ENCODE results near the gene ABCA1.
"Not testable (repeated sequence)": the region's sequence is repeated elsewhere in the genome, so short reads cannot be mapped to it uniquely, and the experiment has no call there.

The ABCA1 gene

DNA sequence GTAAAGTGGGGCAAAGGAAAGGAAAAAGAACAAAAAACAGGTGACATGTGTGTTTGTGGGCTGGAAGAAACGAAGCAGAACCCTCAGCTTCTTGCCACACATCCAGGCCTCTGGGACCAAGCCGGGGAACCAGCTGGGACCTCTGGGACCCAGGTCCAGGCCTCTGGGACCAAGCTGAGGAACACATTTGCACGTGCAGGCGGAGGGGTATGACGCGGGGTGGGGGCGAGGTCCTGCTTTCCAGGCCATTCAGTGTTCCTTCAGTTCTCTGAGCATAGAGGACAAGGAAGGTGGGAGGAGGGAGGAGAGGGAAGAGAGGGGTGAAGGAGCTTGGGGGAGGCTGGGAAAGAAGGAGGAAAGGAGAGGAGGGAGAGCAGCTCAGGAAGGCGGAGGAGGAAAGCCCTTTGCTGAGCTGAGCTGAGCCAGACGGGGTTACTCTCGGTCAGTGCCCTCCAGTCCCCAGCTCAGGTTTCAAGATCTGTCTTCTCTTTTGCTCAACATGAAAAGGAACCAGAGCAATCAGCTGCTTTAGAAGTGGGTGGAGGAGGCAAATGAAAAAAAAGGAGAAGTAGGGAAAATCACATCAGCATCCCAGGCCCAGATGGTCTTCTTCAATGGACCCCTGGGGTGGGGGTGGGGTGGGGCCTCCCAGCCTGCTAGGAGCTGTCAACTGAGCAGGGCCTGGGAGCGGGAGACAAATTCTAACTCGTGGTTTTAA, 59.1 kb downstream of the ABCA1 start:
- DNase-seq: no peak

DNA sequence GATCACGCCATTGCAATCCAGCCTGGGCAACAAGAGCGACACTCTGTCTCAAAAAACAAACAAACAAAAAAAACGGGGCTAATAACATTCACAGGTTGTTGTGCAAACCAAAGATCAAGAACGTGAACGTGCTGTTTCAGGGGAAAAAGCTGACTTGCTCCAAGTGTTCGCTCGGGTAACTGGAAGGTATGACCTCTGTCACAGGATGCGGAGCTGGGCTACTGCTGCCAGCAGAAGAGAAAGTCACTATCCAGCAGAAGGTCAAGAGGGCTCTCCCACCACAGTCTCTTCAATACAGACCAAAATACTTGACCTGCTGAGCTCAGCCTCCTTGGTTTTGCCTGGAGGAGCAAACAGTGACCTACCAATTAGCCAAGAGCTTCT, 59.7 kb downstream of the ABCA1 start:
- no peak for DNase-seq

DNA sequence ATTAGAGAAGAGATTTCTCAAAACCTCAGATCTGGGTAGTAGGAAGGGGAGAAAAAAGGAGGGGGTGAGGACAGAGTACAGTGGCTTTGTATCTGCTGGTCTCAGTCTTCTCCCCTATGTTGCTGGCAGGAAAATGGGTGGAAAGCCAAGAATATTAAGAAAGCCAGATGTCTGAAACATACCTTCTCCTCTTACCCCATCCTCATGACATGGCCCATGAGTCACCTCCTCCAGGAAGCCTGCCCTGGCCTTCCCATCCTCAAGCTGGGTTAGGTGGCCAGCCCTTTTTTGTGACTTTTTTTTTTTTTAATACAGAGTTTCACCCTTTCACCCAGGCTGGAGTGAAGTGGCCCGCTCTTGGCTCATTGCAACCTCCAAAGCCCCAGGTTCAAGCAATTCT, 61.8 kb downstream of the ABCA1 start:
- no peak for DNase-seq

DNA sequence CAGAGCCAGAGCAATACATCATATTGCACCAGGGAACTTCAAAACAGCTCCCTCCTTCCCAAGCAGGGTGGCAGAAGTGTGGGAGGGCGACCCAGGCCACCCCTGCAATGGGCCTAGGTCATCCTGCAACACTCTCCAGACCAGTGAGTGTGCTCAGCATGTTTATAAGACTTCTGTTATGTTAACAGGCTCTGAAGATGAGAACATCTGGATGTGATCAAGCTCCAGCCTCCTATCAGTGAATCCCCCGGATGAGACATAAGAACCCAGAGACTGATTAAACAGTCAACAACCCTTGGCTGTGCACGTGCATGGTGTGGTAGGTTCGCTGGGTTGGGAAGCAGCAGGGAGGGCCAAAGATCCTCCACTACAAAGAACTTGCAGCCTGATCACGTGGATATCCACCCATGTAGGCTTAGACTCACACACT, 63.3 kb downstream of the ABCA1 start:
- no peak for DNase-seq

DNA sequence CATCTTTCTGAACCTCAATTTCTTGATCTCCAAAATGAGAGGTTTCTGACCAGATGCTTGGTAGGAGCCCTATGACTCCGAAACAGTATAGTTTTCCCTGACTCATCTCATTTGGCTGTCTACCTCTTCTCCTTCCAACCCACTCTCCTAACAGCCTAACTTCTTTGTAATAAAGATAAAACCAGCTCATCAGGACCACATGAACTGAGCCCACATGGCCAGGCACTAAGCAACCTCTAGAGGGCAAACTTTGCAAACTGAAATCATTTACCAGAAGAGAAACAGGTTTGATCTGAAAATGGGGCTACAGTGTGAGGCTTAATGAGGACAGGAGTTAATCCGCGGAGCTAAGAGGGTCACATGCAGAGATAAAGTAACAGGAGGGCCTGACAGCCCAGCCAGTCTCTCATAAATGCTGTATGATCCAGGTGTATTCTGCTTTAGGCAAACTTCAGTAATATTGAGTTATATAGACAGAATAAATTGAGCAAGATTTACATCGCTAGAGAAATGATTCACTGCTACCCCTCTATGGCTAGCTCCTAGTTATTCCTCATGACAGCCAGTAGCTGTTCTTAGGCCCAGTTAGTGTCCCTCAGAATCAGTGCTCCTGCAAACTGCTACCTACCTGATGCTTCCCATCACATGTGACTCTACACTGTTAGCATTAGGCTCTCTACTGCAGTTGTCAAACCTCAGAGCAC, 64.6 kb downstream of the ABCA1 start:
- DNase-seq: peak; percentile 52

DNA sequence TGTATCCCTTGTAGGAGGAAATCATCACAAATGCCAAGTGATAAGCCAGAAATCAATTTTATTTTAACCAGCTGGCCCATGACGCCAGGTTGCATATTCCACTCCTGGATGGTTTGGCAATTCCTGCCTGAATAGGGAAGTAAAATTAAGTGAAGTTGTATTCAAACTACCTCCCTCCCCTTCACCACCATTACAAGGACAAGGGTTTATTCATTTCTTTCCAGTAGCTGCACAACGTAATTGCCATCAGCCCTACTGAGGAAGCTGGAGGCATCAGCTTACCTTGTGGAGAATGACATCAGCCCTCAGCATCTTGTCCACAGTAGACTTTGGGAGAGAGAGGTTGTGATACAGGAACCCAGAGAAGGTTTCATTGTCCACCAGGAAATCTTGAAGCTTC, 66.6 kb downstream of the ABCA1 start:
- DNase-seq: no peak

DNA sequence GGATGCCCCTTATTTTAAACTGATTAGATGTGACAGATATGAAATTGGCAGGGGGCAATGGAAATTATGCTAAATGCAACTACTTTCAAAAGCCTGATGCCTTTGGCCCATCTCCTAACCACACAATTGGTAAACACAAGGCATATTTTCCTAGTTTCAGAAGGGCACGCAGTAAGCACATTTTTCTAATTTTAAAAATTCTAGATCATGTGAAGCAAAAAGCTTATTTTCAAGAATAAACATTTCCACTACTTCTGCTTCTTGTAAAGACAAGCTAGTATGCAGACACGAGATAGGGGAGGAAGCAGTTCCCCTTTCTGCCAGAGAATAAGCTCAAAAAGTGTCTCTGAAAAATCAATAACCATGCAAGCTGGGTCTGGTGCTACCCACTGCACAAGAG, 67.7 kb downstream of the ABCA1 start:
- DNase-seq: no peak

DNA sequence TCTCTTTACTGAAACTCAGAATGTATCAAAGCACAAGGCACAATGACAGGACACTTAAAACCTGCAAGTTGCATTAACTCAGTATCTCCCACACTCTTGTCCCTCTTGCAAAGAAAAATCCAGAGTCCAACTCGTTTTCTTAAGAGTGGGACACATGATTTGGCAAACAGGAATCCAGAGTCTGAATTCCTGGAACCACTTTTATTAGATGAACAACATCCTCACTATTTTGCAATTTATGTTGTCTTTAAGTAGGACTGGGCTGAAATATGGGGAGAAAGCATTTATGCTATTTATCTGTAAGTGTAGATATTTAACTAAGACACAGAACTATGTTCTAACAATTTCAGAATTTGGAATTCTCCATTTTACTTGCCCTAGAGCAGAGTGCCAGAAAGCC, 69.1 kb downstream of the ABCA1 start:
- no peak for DNase-seq

DNA sequence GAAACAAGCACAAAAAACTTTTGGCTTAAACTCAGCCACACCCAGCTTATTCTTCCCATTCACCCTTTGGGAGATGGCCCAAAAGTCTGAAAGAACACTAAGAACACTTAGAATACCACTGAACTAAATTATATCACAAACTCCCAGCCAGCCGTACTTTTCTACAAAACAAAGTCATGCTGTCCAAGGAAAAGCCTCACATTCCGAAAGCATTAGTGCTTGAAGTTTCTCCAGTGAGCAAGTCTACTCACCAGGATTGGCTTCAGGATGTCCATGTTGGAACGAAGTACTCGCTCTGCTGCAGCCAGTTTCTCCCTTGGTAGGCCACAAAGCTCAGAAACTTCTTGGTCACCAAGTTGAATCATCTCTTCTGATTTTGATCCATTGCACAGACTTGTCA, 69.7 kb downstream of the ABCA1 start:
- no peak for DNase-seq

DNA sequence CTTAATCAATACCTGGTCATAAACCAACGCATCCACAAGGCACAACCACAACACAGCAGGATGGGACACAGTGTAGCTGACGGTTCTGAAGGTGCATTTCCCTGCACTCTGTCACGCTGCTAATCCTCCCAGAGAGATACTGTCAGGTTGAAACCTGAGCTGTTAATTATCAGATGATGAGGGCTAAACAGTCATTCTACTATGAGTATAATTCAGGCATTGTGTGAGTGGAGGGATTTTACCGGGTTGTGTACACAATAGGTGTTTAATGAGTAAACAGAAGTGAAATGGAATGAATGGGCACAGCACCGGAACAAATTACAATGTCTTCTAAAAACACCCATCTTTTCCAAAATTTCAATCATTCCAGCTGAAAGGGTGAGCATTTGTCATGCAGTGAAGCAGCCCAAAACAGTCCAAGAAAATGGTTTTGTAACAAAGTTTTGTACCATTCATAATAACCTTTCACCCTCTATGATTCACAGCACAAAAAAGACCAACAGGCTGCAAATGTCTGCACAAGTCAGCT, 71.5 kb downstream of the ABCA1 start:
- DNase-seq: no peak

DNA sequence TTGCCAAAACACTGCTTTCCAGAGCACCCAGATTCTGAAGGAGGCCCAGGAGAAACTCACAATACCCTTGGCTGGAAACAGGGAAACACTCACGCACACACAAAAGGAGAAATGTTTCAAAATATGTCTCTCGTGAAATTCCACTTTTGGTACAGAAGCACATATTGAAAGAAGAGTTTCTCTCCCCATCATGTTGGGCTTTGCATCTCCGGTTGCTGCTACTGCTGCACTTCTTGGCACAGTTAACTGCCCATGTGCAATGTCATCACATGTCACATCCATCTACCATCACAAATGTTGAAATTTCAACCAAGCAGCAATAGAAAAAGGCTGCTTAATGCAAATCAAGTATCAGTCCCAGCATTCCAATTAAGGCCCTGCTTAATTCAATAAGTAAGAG, 72.1 kb downstream of the ABCA1 start:
- DNase-seq: no peak

DNA sequence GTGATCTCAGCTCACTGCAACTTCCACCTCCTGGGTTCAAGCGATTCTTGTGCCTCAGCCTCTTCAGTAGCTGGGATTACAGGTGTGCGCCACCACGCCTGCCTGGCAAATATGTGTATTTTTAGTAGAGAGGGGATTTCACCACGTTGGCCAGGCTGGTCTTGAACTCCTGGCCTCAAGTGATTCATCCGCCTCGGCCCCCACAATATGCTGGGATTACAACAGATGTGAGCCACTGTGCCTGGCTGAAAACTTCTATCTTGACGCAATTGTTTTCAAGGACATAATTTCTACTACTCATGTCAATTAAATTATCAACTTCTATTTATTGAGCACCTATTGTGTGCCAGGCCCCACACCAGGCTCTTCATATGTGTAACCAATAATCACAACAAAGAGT, 72.7 kb downstream of the ABCA1 start:
- DNase-seq: not testable (repeated sequence)

DNA sequence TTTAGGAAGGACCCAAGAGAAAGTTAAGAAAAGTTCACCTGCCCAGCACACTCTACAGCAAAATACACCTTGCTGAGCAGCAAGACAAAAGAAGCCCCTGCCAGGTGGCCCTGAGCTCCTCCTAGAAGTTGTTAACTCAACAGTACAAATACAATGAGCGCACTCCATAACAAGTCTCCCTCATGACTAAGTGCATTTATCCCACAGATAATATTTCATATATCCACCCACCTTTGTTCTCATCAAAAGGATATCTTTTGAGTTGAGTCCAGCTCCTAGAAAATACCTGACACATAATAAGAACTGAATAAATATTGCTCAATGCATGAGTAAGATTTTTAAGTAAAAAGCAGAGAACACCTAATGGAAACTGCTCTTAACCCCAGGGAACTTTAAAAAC, 73.3 kb downstream of the ABCA1 start:
- DNase-seq: no peak

DNA sequence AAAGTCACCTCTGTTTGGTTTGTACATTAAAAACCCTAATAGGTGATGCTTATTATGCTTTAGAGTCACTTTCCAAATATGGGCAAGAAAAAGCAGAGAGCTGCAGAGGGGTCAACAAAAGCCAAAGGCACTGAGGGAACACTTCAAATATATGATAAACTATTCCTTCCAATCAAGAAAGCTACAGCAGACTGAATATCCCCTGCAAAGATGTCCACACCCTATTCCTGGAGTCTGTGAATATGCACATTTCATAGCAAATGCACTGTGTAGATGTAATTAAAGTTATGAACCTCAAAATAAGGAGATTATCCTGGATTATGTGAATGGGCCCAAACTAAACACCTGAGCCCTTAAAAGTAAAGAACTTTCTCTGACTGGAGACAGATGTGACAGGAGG, 74.3 kb downstream of the ABCA1 start:
- no peak for DNase-seq

DNA sequence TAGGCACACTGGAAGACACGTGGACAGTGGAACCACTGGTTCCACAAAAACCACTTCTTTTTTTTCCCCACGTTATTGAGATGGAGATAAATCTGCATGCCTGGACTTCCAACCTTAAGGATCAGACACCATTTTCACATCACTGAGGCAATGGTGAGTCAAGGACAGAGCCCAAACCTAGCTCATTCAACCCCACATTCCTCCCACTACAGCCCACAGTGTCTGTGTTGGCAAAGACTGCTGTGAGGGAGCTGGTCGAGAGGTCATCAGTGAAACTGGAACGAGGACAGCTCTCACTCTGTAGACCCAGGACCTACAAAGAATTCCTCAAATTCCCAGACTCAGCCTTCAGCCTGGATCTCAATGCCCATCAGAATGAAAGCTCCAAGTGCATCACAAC, 74.8 kb downstream of the ABCA1 start:
- no peak for DNase-seq

DNA sequence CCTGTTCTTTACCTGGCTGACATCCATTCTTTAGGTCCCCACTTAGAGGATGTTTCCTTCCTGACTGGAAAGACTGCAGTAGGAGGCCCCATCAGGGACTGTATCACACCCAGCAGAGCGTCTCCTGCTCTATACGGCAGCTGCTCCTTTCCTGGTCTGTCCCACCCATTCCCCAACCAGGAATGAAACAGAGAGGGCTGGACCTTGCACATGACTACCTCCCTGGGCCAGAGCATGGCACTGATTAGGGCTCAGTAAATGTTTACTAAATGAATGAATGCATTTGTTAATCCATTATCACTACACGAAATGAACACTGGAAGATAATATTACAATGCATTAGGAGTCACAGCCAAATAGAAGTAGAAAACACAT, 76.4 kb downstream of the ABCA1 start:
- DNase-seq: no peak

DNA sequence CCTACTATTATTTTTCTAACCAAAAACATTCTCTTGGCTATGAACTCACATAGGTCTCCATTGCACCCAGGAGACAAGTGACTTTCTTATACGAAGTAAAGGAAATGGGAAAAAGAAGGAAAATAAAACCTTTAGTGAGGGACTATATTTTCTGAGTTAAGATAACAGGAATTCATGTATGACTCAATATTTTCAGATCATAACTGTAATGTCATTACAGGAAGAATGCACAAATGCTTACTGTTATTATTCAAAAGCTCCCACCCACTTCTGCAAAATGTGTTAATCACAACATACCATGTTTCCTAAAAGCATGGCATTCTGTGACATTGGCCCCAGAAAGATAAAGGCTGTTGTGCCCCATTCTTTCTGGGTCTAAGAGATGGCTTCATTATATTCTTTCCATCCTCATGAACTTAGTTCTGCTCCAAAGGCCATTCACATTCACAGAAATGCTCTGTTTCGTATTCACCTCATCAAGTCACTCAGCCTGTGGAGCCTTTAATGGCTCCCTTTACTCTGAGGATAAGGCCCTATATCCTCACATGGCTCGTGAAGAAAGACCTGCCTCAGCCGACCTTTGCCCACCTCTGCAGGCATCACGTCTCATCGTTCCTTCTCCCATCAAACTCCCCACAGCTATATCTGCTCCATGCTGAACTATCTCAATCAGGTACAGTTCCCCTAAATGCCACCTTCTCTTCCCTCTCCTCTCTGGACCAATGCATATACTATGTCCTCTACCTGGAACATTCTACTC, 77.0 kb downstream of the ABCA1 start:
- DNase-seq: no peak

DNA sequence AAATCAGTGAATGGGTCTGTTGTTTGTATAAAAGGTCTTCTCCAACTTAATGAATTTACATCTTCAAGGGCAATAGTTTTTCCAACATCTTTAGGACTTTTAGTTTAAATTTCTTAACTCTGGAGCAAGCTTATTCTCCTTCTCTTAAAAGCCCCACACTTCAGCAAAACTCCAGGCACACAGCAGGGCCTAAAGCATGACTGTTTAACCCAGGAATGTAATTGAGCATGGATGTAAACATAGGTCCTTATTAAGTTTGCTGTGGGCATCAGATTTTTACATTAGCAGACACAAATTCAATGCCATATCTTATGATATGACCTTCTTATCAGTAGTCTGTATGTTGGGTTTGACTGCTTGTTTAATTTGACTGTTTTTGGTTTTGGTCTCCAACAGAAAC, 78.9 kb downstream of the ABCA1 start:
- no peak for DNase-seq

DNA sequence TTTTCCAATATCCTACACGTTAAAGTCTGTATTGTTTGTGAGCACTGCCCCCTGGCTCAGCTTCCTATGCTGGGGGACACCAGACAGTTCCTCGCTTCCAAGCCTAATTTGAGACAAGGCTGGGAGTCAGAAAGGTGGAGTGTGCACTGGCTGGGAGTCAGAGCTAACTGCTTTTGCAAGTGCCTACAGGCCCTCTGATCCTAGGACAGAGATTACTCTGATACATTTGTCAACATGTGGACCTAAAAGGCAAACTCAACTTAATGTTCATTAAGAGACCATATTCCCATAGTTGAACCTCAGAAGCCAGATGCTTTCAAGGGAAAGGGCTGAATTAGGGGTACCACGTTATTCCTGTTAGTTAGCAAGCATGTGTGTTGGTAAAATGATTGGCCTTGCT, 83.2 kb downstream of the ABCA1 start:
- no peak for DNase-seq

DNA sequence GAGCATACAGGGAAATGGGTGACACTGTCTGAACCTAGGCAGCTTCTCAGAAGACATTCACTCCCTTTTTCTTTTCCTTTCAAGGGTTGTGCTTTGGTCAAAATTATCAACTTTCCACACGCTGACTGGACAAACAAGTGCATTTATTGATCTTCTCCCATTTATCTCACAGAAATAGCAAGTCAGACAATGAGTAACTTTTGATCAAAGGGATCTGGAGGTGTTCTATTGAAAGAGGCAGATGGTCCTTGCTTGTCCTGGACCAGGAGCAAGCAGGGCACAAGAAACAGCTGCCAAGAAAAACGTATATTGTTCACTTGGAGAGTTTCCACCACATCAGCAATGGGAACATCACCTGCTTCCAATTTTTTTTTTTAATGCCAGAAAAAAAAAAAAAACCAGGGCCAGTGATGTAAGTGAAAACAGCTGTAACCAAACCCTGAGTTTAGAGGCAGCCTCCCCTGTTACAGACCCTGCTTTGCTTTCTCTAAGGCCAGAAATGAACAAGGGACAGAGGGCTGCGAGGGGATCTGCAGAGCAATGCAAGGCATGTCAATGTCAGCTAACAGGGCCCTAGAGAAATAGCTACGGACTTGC, 84.2 kb downstream of the ABCA1 start:
- DNase-seq: no peak

DNA sequence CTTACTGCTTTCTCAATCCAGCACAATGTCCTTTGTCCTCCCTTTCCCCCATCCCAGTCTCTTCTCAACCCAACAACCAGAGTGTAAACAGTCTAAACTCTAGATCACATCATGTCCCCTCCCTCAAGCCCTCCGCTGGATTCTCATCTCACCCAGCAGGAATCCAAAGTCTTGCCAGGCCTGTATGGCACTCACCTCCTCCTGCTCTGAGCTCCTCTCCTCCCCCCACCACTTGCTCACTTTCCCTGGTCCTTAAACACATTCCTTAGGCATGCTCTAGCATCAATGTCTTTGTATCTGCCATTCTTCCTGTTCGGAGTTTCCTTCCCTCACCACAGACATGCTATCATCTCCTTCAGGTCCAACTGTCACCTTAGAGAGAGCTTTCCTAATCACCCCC, 85.3 kb downstream of the ABCA1 start:
- no peak for DNase-seq

DNA sequence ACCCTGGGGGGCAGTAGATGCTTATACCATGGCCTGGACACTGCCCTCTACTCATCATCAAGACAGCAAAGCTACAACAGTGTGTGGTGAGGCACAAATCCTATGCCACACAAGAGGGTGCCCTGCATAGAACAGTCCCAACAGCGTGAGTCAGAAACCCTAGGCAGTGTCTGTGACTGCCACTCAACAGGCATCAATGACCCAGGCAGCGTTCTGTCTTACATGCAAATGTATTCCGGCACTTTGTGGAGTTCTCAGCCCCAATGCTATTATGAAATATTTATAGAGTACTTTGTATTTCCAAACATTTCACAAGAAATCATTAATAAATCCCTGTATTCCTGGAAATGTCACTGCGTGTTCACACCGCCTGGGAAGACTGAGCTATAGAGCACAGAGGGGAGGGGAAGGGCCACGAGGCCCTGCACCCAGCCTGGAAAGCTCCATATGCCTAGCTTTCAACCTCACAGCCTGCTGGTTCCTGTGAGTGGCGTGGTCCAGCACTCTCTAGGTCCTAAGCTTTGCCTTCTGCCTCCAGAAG, 86.3 kb downstream of the ABCA1 start:
- DNase-seq: no peak

DNA sequence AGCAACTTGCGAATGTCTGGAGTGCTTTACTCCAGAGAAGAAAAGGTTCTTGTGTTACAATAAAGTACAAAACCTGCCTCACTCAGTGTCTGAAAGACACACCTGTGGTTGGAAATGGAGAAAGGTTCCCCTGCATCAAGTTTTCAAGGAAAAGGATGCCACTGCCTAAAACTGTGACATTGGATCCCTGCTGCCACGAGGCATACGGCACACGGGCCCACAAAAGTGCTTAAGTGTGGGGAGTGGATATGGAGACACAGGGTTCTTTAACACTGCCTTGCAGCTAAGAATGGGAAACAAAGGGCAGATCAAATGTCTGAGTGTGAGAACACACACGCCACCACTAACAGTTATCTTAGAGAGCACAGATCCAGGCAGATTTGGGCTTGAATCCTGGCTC, 89.0 kb downstream of the ABCA1 start:
- no peak for DNase-seq
